Nephron (organoid): Measurements from ENCODE around the gene PLCL2.

Source experiments
- H3K27ac Mint-ChIP-seq, 3 experiments: 2 replicates each; pipeline ENCODE4 v1.8.0; 2020; ENCODE audit warnings: mixed read lengths in 3 of 3, mild to moderate bottlenecking in 2 of 3, moderate library complexity in 1 of 3
- H3K27me3 Mint-ChIP-seq: 2 replicates; pipeline ENCODE4 v1.8.0; 2021; ENCODE audit warnings: low read depth, mild to moderate bottlenecking, moderate library complexity, mixed read lengths
- H3K36me3 Mint-ChIP-seq: 2 replicates; pipeline ENCODE4 v1.8.0; 2020; ENCODE audit warnings: low read depth, mixed read lengths
- H3K4me1 Mint-ChIP-seq: 2 replicates; pipeline ENCODE4 v1.8.0; 2020; ENCODE audit warnings: mixed read lengths
- H3K4me3 Mint-ChIP-seq, 3 experiments: 2 replicates each; pipeline ENCODE4 v1.8.0; 2020; ENCODE audit warnings: mild to moderate bottlenecking in 3 of 3, mixed read lengths in 3 of 3, moderate library complexity in 2 of 3
- H3K9me3 Mint-ChIP-seq: 2 replicates; pipeline ENCODE4 v1.8.0; 2020; ENCODE audit warnings: mixed read lengths
- CTCF ChIP-seq, 3 experiments: fragments of 200-600 bp; sonication (generic); IDR thresholded peaks; one replicate each; pipeline ENCODE4 v1.5.0; 2021; ENCODE audit warnings: antibody characterized with exemption in 3 of 3; ENCODE audit not compliant: unreplicated experiment in 3 of 3

The PLCL2 gene

DNA sequence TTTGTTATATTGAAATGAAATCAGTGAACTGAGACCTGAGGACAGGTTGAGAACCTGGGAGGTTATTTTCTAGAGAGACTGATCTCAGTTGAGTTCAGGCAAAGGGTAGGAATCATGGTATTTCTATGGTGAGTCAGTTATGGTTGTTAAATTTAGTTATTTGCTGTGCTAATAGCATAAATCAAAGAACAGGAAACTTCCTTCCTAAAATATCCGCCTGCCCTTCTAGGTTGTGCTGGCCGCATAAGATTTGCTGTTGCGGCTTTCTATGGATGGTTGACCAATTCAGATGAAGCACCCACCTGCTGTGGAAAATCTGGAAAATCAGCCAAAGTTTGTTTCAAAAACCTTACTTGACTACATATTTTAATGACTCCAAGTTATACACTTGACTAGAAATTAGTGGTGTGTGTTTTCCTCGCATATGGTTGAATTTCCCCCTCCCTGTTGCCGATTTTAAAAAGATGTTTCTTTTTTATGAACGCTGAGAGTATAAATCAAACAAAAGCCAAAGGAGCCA, 52.6 kb downstream of the PLCL2 start:
- H3K4me3 Mint-ChIP-seq, result no peak overlapping the region

DNA sequence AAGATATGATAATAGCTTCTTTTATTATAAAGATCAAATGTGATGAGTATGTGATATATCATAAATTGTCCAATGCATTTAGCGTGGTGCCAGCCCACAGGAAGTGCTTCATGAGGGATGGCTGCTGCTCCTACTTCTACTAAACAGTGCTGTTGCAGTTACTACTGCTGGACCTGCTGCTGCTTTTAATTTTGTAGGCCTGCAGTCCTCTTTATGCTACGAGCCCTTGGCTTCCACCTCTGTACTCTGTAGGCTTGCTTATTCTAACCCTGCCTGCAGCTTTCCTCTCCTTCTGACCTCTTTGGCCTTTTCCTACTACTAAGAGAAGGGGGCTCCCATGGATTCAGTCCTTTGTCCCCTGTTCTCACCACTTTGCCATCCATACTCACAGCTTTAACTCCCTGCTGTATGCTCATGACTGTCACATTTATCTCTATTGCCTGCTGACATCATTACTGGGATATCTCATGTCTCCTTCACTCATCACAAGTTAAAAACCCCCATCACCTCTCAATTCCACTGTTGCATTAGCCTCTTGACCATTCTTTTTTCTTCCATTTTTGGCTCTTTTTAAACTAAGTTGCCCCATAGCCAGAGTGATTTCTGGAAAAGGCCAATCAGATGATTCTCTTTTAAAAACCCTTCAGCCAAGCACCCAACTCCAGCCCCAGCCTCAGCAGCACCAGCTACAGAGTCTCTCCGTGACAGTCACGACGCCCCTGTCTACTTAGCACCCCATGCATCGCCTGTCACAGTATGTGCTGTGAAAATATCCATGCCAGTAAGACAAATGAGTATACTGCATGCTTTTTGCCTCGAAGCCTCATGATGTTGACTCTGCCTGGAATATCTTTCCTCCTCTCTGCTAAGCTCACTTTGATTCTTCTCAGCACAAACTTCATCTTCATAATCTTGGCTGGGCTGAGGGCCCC, 56.3 kb downstream of the PLCL2 start:
- peaks cover 16% of the 10 kb centered on the region for H3K4me1 Mint-ChIP-seq
- H3K9me3 Mint-ChIP-seq, result no peaks in the 10 kb centered on the region
- no peak overlapping the region for H3K27ac Mint-ChIP-seq
- H3K27me3 Mint-ChIP-seq, result no peaks in the 10 kb centered on the region
- H3K36me3 Mint-ChIP-seq, result no peaks in the 10 kb centered on the region
- TF ChIP-seq CTCF (IDR thresholded peaks at IDR 0.05; ENCODE audit: unreplicated experiment in 3 of 3), result no peak
- no peak overlapping the region for H3K4me3 Mint-ChIP-seq

More for the DNA sequence above, 52.6 kb downstream of the PLCL2 start:
- Mint-ChIP-seq H3K4me1 (peaks cover 16% of the 10 kb centered on the region), H3K9me3 (no peaks in the 10 kb centered on the region), H3K36me3 (no peaks in the 10 kb centered on the region), H3K27me3 (no peaks in the 10 kb centered on the region), H3K27ac (peak overlapping the region in 2 of 3 experiments; percentile 30 to 52)
- no peak for TF ChIP-seq CTCF (IDR thresholded peaks at IDR 0.05; ENCODE audit: unreplicated experiment in 3 of 3)

- Mint-ChIP-seq H3K27me3 (no peaks in the 10 kb centered on the region), H3K9me3 (no peaks in the 10 kb centered on the region), H3K4me1 (peaks cover 9% of the 10 kb centered on the region), H3K27ac (no peak overlapping the region), H3K4me3 (no peak overlapping the region), H3K36me3 (no peaks in the 10 kb centered on the region)
- TF ChIP-seq CTCF (IDR thresholded peaks at IDR 0.05; ENCODE audit: unreplicated experiment in 3 of 3), result no peak
These were observed 58.2 kb downstream of the PLCL2 start for GRCh38 chr3:16942955-16943354.

- no peaks in the 10 kb centered on the region for H3K27me3 Mint-ChIP-seq
- H3K4me1 Mint-ChIP-seq, result peaks cover 9% of the 10 kb centered on the region
- no peak overlapping the region for H3K27ac Mint-ChIP-seq
- H3K9me3 Mint-ChIP-seq, result no peaks in the 10 kb centered on the region
- H3K36me3 Mint-ChIP-seq, result no peaks in the 10 kb centered on the region
- TF ChIP-seq CTCF (IDR thresholded peaks at IDR 0.05; ENCODE audit: unreplicated experiment in 3 of 3), result no peak
- no peak overlapping the region for H3K4me3 Mint-ChIP-seq
These were observed 59.1 kb downstream of the PLCL2 start for GRCh38 chr3:16943857-16944256.

DNA sequence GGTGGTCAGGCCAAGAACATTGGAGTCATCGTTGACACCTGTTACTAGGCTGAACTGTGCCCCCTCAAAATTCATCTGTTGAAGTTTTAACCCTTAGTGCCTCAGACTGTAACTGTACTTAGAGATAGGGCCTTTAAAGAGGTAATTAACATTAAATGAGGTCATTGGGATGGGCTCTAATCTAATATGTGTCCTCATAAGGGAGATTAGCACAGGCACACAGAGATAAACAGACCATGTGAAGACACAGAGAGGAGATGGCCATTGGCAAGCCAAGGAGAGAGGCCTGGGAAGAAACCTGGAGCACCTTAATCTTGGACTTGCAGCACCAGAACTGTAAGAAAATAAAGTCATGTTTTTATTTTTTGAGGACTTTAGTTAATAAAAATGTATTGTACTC, 59.6 kb downstream of the PLCL2 start:
- no peaks in the 10 kb centered on the region for H3K27me3 Mint-ChIP-seq
- no peak overlapping the region for H3K4me3 Mint-ChIP-seq
- H3K36me3 Mint-ChIP-seq, result no peaks in the 10 kb centered on the region
- H3K27ac Mint-ChIP-seq, result no peak overlapping the region
- H3K9me3 Mint-ChIP-seq, result no peaks in the 10 kb centered on the region
- no peak for TF ChIP-seq CTCF (IDR thresholded peaks at IDR 0.05; ENCODE audit: unreplicated experiment in 3 of 3)
- peaks cover 9% of the 10 kb centered on the region for H3K4me1 Mint-ChIP-seq
